ENCODE data around the gene MCF2L2. TPM values are rescaled to one million over a fixed set of nuclear protein-coding genes. Genes with fewer than 3 reads are reported as not detected.

MCF2L2 gene
- total and polyA plus RNA-seq, 9 of the 15 experiments (the other 6 are each of a cell fraction or from before 2014, with no cell fraction given) = 0.56 to 4.2 (median 3.0) TPM

- intact Hi-C loops (cut with micrococcal nuclease) (no loop called here), in situ Hi-C loops (cut with MboI) (no loop called here)
- Histone ChIP-seq H3K9ac (ENCODE audit: insufficient read depth in 1 of 2, low read depth in 2 of 2, low read length in 2 of 2) (no peak overlapping the region), H3K4me3 (no peak overlapping the region), H3K9me1 (ENCODE audit: control insufficient read depth, insufficient read depth, low read length) (no peaks in the 10 kb centered on the region), H3K4me2 (ENCODE audit: insufficient read depth, low read length) (no peak overlapping the region), H3K36me3 (ENCODE audit: control insufficient read depth, insufficient read depth, low read length) (no peaks in the 10 kb centered on the region), H3K4me1 (replicated peaks in 1 of 2; ENCODE audit: control insufficient read depth in 2 of 2, insufficient read depth in 2 of 2, low read length in 2 of 2) (peaks cover 0 to 9% of the 10 kb centered on the region in 2 experiments; a peak in 3 of 5 replicates), H3K27me3 (ENCODE audit: control insufficient read depth in 2 of 2, insufficient read depth in 2 of 2, low read length in 2 of 2) (peaks cover 0 to 5% of the 10 kb centered on the region in 2 experiments; a peak in 2 of 5 replicates), H3K27ac (ENCODE audit: extremely low read depth, low read depth, low read length) (no peak overlapping the region), H3K9me3 (replicated peaks; ENCODE audit: control insufficient read depth, insufficient read depth, low read depth, low read length) (no peaks in the 10 kb centered on the region), H4K20me1 (replicated peaks; ENCODE audit: control insufficient read depth, insufficient read depth, low read length) (no peaks in the 10 kb centered on the region), H3K79me2 (ENCODE audit: control insufficient read depth, insufficient read depth, low read length) (no peaks in the 10 kb centered on the region), H2AFZ (ENCODE audit: low read depth, low read length) (no peak overlapping the region)
- BruUV-seq (replicated peaks) = no TSS peak
- DNase-seq (ENCODE audit: extremely low read depth in 1 of 4, low spot score in 3 of 4) (no peak), ATAC-seq (no peak), FAIRE-seq (no peak)
- ChIA-PET POLR2A (no interaction called here), CTCF (ENCODE audit: low intra/inter-chr PET ratio) (no interaction called here)
- no peak for TF ChIP-seq LEF1 (IDR thresholded peaks at IDR 0.05)
- TF ChIP-seq ATF7 (IDR thresholded peaks at IDR 0.05) = no peak
- TF ChIP-seq SMARCA5 (IDR thresholded peaks at IDR 0.05) = no peak
- no peak for TF ChIP-seq PCBP2 (IDR thresholded peaks at IDR 0.05; ENCODE audit: low read depth, low read length, poor library complexity, severe bottlenecking)
- 46% methylated on average over 2 of the region's 2 CpGs for WGBS (ENCODE audit: insufficient coverage, low coverage, missing lambda C conversion rate)
These were observed 270.3 kb downstream of the MCF2L2 start for GRCh38 chr3:183158113-183158512.

- no TSS peak for BruUV-seq (replicated peaks)
These were observed 272.2 kb downstream of the MCF2L2 start for GRCh38 chr3:183156266-183156665.

More at GRCh38 chr3:183156266-183156665, 272.2 kb downstream of the MCF2L2 start:
- Histone ChIP-seq H3K4me1 (replicated peaks in 1 of 2; ENCODE audit: control insufficient read depth in 2 of 2, insufficient read depth in 2 of 2, low read length in 2 of 2) (no peaks in the 10 kb centered on the region; a peak in 2 of 5 replicates), H3K79me2 (ENCODE audit: control insufficient read depth, insufficient read depth, low read length) (no peaks in the 10 kb centered on the region), H3K27ac (ENCODE audit: extremely low read depth, low read depth, low read length) (no peak overlapping the region), H3K9me1 (ENCODE audit: control insufficient read depth, insufficient read depth, low read length) (no peaks in the 10 kb centered on the region), H3K4me3 (no peak overlapping the region), H3K9me3 (replicated peaks; ENCODE audit: control insufficient read depth, insufficient read depth, low read depth, low read length) (no peaks in the 10 kb centered on the region), H2AFZ (ENCODE audit: low read depth, low read length) (no peak overlapping the region), H3K9ac (ENCODE audit: insufficient read depth in 1 of 2, low read depth in 2 of 2, low read length in 2 of 2) (no peak overlapping the region), H3K4me2 (ENCODE audit: insufficient read depth, low read length) (no peak overlapping the region), H3K27me3 (ENCODE audit: control insufficient read depth in 2 of 2, insufficient read depth in 2 of 2, low read length in 2 of 2) (peaks cover 0 to 14% of the 10 kb centered on the region in 2 experiments; a peak in 2 of 5 replicates), H3K36me3 (ENCODE audit: control insufficient read depth, insufficient read depth, low read length) (no peaks in the 10 kb centered on the region), H4K20me1 (replicated peaks; ENCODE audit: control insufficient read depth, insufficient read depth, low read length) (no peaks in the 10 kb centered on the region)
- ChIA-PET CTCF (ENCODE audit: low intra/inter-chr PET ratio) (no interaction called here), POLR2A (no interaction called here)
- intact Hi-C loops (cut with micrococcal nuclease) = no loop called here
- in situ Hi-C loops (cut with MboI) = no loop called here
- FAIRE-seq (no peak), ATAC-seq (no peak), DNase-seq (ENCODE audit: extremely low read depth in 1 of 4, low spot score in 3 of 4) (no peak)
- 45% methylated on average over 5 of the region's 5 CpGs for WGBS (ENCODE audit: insufficient coverage, low coverage, missing lambda C conversion rate)
- no peak for TF ChIP-seq ZNF512 (tag; IDR thresholded peaks at IDR 0.05)
- no peak for TF ChIP-seq MTA1 (IDR thresholded peaks at IDR 0.05; ENCODE audit: borderline replicate concordance)
- TF ChIP-seq LEF1 (IDR thresholded peaks at IDR 0.05) = no peak
- no peak for TF ChIP-seq FUS (optimal IDR thresholded peaks at IDR 0.05; ENCODE audit: low read depth, low read length)
- TF ChIP-seq ZNF592 (IDR thresholded peaks at IDR 0.05) = no peak
- TF ChIP-seq SAFB (IDR thresholded peaks at IDR 0.05; ENCODE audit: borderline replicate concordance, low read depth, low read length) = no peak
